Activated CD4-positive, CD25-positive, alpha-beta regulatory T cell (primary cell): ENCODE results near the gene RTL9.
"Not testable (repeated sequence)": the region's sequence is repeated elsewhere in the genome, so short reads cannot be mapped to it uniquely, and the experiment has no call there.

Experiments
- DNase-seq, 4 experiments: peaks; one replicate each; lab custom pipeline; 2025; lab: John Stamatoyannopoulos, UW

Gene RTL9

DNA sequence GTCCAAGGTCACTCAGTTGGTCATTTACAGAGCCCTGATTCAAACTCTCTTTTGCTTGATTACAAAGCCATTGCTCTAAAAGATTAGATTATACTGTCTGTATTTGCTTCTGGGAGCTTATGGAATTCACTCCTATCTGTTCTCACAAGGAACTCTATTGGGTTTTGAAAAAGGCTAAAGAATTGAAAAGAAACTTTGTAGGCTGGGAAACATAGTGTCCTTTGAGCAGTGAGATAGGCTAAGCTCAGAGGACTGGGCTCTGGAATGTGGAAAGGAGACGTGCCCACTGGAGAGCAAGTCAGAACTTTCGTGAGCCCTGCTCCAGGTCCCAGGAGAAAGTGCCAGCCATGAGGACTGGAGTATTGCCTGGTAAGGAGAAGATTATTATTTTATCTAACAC lies at the start of gene RTL9:
TSS of gene RTL9 (plus strand) at position 301 of the 400 bp plus-strand sequence. CDS start 91,770 bp downstream, outside the sequence.
- DNase-seq, result no peak

DNA sequence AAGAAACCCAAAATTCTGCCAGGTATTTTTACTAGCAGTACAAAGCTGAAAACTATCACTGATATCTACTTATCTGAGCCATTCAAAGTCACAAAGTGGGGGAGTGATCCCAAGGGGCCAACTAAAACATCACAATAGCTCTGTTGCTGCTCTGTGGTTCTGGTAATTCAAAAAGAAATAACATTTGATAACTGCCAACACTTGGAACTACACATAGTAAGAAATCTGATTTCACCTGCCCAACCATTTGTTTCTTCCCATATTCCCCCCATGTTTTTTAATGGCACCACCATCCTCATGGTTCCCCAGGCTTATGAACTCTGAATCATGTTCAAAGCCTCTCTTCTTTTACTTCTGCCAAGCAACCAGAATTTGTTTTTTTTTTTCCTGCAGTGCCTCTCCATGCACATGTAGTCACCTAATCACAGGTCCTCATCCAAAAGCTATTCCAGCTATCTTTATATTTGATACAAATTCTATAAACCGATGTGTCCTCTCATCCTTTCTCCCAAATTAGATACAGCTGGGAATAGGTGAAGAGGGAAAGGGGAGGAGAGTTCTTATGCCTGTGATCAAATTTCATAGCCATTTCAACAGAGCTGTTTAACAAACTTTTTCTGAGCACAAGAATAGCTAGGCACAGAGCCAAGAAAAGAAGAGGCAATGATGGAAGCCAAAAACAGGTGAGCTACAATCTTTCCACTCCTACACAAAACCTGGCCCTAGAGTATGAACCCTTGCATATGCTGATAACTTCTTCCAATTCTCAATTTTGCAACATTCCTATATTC lies 48.5 kb upstream of the RTL9 start:
- no peak for DNase-seq

DNA sequence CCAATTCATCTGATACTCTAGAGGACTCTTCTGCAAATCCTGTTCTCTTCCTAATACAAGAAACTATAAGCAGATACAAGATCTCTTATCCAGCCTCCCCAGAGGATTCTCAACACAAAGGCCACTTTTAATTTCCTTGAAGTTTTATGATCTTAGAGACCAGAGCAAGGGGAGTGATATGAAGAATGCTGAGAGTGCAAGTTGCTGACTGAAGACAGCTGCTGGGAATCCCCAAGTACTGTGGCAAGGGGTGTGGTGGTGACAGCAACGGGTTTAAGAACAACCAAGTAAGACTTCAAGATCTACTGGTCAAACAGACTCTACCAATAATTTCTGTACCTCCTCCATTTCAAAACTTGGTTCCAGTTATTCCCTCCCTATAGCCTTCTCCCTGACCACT lies 47.8 kb upstream of the RTL9 start:
- no peak for DNase-seq

DNA sequence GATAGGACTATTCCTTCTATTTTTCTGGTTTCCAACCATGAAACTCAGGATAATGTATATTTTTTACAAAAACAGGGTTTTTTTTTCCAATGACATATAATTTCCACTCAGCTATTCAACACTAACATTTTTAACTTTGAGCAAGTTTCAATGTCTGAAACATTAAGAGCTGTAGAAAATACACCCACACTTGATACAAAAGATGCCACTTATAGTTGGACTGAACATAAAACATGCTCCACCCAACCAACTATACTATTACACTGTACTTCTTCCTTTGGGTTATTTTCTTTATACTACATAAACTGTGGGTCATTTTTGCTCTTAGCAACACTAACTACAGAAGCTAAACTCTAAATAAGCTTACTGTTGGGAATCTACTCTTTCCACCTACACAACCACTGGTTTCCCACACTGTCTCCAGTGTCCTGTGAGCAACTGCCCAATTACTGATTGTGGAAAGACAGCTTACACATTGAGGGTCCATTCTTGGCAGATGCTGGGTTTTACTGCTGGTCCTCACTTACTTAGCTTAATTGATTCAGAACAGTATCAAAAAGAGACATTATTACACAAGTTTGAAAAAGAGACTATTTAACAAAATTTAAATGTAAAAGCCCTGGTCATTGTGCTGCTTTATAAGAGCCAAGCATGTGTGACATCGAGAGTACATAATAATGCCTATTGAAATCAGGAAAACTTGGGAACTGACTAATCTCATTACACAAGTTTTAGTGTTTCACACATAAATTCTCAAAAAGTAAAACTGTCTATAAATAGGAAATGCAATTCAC lies 47.0 kb upstream of the RTL9 start:
- DNase-seq, result no peak

DNA sequence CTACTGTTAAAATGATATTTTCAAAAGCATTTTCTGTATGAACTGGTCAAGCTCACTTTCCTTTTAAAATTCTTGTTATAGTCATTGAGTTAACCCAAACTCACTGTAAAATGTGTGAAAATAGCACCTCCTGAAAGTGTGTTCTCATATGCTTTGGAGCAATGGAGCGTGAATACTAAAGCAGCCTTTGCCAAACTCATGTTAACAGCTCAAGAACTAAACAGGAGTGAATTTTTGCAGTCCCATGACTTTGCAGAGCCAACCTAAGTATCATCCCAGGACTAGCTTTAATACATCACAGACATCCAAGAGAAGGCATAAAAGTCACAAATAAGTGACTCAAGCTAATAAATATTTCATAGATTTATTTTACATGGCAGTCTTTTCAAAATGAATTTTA lies 43.1 kb upstream of the RTL9 start:
- DNase-seq, result no peak

DNA sequence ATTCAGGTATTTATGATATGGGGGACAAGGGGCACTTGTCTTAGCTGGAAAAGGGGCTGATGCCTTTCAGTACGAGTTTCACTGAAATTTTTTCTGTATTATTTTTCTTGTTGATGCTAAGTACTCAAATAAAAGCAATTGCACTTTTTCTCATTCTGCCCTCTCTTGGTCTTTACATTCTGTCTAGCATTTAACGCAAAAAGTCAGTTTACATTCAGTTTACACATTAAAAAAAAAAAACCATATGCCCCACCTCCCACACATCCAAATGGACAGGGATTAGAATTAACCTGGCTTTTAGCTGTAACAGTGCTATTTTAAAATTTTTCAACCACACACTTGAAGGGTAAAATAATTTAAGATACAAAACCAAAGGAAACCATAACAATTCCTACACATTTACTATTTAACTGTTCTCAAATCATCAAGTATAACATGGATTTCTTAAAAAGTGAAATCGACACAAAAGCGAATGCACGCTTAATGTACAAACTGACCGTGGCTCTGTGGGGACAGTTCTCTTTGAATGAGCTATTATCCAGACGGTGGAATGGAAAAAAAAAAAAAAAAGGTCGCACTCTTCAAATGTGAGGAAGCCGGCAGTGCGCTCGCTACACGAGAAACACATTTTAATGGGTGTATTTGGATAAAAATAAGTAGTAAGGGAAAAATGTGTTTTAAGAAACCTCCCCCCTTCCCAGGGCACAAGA lies 42.1 kb upstream of the RTL9 start:
- no peak for DNase-seq

DNA sequence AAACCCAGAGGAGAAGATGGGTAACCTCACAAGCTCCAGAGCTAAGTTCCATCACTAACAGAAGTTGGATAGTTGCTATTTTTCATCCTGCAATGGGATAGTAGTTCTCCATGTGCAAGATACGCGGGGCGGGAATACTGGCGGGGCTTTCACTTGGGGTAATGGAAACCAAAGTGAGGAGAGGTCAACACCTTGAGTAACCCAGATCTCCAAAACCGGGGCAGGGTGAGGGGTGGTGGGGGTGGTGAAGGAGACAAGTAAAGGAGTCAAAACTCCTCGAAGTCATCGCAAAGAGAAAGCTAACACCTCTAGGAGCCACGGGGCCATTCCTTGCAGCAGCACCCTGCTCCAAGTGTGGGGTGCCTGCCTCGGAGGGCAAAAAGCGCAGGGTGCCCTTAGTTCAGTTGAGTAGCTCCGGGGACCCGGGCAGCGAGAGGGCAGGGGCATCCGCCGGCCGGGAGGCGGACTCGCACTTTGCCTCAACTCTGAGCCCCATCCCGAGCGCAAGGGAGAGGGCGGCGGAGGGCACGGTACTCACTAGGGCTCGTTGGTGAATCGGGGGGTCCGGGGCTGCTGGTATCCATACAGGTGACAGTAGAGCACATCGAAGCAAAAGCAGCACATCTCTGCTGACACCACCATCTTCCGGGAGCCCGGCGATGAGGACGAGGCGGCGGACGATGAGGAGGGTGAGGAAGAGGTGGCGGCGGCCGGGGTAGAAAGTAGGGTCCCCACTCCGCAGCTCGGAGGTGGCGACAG lies 41.4 kb upstream of the RTL9 start:
- DNase-seq, result peak; percentile 8 to 18 (median 11)

DNA sequence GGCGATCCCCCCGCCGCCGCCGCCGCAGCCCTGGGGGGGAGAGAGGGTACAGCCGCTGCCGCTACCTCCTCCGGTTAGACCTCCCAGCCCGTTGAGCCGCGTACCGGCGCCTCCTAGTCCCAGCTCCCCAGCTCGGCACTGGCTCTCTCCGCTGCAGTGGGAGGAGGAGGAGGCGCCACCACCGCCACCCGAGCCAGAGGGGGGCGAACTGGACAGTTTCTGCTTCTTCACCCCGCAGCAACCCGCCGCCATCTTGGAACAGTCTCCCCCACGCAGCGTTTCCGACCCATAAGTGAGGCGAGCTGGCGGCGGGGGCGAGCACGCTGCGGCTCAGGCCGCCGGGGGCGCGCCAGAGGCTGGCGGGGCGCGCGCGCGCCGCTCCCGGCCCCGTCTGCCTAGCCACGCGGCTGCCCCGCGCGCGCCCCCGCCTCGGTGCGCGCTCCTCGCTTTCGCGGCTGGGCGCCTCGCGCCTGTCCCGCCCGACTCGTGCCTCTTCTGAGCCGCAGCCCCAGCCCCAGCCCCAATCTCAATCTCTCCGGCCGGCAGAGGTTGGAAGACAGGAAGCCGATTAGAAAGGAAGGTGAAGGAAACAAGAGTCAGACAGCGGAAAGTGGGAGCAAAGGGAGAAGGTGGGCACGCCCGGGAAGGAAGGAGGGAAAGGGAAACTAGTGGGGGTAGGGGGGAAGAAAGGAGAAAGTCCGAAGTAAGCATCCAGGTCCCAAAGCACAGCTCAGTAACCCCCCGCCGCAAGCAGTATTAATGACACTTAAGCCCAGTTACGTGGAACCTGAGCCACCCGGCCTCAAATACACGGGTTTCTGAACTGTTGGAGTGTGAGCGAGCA lies 40.6 kb upstream of the RTL9 start, which contains the start of gene AMMECR1:
TSS of gene AMMECR1 (minus strand) at position 266 of the 844 bp plus-strand sequence. CDS start at position 252, 14 bp downstream.
- DNase-seq, result peak; percentile 49 to 72 (median 64)

DNA sequence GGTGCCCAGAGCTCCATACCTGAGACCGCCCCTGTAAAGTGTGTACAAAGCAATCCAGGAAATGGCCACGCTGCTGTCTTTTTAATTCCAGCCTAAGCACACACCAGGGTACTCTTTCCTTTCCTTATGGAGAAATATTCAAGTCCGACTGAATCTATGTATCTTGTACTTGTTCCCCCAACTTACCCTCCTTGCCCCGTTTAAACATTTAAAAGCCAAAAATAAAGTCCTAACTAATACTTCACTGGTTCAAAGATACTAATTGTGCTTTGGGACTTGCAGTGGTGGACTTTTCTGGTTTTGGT lies 40.0 kb upstream of the RTL9 start:
- no peak for DNase-seq

DNA sequence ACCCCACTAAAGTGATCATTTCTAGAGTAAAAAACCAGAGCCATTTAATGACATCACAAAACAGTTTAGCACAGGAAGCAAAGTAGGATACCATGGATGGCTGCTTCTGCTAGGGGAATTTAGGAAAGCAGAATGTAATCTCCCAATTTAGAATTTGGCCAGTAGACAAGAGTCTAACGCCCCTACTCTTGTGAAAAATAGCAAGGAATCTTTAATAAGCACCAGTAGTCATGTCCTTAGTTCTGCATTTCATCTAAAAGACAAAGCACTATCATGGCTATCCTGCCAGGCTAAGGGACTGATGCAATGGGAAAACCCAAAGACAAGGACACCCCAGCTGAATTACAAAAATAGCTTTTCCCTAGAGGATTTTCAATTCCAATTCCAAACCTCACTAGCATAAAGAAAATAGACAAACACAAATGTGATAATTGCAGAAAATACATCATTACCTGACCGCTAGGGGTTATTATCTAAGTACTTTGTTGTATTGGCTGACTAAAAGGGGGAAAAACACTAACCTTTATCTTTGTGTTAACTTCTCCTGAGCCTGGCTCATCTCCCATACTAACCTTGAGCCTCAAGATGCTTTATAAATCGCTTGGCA lies 38.2 kb upstream of the RTL9 start:
- no peak for DNase-seq

DNA sequence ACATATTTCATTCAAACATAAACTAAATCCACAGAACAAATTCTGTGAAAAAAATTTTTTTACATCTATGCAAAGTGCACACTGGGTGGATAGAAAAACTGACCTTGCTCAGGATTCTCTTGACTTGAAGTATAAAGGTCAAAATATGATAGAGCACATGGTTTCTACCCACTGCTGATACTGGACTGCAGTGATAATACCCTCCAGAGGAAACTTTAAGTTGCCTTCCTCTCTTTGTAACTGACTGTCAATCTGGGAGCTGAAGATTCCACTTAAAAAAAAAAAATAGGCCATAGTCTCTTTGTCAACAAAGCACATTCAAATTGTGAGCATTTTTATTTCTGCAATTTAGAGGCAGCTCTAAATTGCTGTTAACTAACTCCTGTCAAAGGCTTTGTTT lies 37.6 kb upstream of the RTL9 start:
- no peak for DNase-seq

DNA sequence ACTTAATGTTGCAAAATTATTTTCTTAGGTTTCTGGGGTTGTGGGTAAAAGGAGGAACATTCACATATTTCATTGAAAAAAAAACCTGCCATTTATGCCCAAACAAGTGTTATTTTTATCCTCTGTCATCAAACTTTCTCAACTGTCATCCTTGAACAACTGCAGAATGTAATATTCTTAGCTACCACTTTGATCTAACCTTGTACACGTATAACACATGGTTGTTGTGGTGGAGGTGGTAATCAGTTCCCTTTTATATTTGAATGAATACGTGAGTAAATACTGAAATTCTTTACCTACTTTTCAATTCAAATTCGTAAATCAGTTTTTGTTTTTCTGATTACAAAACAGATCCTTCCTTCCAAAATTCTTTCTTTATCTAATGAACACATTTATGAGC lies 37.0 kb upstream of the RTL9 start:
- no peak for DNase-seq

DNA sequence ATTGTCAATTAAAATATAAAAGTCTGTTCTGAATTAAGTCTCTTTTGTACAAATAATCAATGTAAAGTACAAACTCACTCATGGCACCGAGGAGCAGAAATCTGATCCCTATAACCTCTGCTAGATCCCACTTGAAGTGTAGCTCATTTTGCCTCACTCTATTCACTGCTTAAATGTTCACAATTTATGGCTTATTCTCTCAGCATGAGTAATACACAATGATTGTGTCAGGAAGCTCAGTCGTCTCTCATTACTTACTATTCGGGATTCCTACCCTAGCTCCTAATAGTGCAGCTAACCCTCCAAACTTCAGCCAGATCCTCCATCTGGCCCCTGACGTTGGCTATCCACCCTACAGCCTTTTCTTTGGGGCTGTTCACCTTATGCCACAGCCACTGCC lies 36.0 kb upstream of the RTL9 start:
- DNase-seq, result no peak

DNA sequence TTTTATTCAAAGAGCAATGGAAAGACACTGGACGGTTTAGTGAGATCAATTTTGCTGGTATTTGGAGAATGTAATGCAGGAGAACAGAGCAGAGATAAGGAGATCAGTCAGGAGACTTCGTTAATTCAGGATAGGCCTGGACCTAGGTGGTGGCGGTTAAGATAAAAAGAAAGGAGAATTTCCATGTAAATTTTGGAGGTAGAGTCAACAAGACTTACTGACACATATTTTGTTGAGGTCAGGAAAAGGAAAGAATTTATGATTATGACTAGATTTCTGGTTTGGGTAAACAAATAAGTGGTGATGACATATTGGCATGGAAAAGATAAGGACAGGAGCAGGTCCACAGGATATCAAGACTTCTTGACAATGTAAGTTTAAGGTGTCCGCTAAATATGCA lies 31.9 kb upstream of the RTL9 start:
- no peak for DNase-seq

DNA sequence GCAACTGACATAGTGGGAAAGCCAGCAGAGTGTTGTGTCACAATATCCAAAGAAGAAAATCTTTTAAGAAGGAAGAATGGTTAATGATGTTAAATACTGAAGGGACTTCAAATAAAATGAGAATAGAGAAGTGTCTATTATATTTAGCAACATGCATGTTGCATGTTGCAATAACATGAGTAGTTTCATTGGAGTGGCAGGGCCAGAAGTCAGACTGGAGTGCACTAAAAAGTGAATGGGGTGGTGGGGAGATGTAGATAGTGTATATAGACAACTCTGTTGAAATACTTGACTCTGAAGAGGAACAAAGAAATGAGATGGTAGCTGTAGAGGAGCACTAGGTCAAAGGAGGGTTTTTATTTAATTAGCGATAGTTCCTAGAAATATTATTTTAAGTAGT lies 31.3 kb upstream of the RTL9 start:
- no peak for DNase-seq

DNA sequence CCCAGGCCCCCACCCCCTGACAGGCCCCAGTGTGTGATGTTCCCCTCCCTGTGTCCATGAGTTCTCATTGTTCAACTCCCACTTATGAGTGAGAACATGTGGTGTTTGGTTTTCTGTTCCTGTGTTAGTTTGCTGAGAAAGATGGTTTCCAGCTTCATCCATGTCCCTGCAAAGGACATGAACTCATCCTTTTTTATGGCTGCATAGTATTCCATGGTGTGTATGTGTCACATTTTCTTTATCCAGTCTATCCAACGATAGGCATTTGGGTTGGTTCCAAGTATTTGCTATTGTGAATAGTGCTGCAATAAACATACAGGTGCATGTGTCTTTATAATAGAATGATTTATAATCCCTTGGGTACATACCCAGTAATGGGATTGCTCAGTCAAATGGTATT lies 30.0 kb upstream of the RTL9 start:
- not testable (repeated sequence) for DNase-seq

DNA sequence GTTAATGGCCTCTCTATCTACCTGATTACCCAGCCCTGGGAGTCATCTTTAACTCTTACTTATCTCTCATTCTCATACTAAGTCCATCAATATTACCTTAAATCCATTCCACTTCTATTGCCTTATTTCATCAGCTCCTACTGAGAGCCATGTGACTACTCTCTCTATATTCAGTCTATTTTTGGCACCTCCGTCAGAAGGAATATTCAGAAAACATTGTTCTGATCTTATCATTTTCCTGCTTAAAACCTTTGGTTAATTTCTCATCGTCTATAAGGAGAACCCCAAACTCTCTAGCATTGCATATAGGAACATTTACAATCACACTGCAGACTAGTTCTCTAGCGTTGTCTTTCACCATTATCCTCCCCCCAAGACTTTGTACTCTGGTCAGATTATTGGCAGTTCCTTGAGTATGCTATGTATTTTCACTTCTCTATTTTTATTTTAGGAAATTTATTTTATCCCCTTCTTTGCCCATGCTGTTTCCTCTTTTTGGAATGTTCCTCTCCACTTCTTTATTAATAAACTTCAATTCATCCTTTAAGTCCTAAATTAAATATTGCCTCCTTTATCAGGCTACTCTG lies 27.1 kb upstream of the RTL9 start:
- DNase-seq, result no peak

DNA sequence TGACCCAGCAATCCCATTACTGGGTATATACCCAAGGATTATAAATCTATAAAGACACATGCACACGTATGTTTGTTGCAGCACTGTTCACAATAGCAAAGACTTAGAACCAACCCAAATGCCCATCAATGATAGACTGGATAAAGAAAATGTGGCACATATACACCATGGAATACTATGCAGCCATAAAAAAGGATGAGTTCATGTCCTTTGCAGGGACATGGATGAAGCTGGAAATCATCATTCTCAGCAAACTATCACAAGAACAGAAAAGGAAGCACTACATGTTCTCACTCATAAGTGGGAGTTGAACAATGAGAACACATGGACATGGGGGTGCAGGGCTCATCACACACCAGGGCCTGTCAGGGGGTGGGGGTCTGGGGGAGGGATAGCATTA lies 25.2 kb upstream of the RTL9 start:
- not testable (repeated sequence) for DNase-seq

DNA sequence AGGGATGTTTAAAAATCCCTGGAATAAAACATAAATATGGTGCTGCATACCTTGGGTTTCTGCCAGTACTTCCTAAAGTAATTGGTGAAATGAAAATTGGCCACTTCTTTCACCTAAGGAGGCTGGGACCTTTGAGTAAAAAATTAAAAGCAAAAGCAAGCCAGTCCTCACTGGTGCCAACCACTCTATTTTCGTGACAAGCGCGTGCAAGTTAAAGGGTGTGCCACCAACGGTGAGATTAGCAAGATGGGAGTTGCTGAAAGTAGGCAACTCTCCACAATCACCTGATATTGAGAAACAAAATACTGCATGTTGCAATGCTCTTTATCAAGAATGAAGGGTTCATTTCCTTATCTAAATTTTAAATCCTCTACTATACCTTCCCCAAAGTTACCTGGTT lies 19.7 kb upstream of the RTL9 start:
- DNase-seq, result no peak
